ENCODE measurements around the gene TBX4.
"Not testable (repeated sequence)": the region's sequence is repeated elsewhere in the genome, so short reads cannot be mapped to it uniquely, and the experiment has no call there.

Gene TBX4

DNA sequence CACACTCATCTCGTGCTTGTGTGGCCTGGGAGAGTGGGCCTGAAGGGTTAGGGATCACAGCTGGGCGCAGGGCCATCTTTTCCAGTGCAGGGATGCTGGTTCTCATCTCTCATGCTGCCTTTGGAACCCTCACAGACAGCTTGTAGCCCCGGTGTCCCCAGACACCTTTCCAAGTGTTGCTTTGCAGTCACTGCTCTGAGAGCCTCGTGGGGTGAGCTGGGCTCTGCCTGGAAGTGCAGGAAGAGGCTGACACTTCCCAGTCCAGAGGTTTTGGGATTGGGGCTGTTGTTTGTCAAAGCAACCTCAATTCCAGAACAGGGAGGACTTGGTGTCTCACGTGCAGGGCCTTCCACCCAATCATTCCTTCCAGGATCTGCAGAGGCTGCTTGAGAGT is 28.2 kb downstream of the TBX4 start:
- DNase-seq (ENCODE audit: extremely low read depth in 1 of 2, low read depth in 1 of 2) = no peak

DNA sequence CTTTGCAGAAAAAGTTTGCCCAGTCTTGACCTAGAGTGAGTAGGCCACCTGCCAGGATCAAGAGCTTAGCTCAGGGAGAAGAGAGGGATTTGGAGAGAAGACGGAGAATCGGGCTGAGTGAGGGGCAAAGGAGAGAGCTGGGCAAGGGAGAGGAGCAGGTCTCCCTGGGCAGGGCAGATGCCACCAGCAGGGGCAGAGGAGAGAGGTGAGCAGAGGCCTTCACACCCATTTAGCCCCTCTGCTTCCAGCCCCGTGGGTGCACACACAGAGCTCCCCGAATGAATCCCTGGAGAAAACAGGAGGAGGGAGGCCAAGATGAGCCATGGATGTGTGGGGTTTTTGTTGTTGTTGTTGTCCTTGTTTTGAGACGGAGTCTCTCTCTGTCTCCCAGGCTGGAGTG is 29.2 kb downstream of the TBX4 start:
- no peak for DNase-seq (ENCODE audit: extremely low read depth in 1 of 2, low read depth in 1 of 2)

DNA sequence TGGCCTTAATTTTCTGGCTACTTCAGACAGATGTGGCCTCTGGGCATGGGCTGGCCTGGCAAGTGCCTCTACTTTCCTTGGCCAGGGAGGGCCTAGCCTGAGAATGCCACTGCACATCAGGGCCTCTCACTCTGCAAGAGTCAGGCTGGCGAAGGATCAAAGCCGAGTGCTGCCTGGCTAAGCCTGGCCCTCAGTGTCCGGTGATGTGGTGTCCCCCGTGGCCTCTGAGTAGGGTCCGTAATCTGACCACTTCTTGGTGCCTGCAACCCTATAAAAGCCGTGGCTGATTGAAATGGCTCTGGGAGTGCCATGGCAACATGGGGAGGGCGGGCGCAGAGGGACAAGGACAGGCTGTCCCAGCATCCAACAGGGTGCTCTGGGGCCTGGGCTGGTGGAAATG is 30.2 kb downstream of the TBX4 start:
- DNase-seq (ENCODE audit: extremely low read depth in 1 of 2, low read depth in 1 of 2) = no peak

DNA sequence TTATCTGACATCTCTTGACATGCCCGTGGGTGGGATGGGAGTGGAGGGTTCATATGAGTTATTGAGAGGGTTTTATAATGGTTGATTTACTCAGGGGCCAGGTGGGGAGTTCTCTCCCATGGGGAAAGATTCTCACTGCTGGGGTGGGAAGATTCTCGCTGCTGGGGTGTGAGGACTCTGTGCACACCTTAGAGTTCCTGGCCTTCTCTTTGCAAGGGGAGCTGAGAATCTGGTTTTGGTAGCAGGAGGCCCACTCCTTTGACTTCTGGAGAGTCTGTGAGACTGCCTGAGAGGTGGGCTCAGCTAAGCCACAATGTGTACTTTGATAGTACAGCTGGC is 31.5 kb downstream of the TBX4 start:
- no peak for DNase-seq (ENCODE audit: extremely low read depth in 1 of 2, low read depth in 1 of 2)

DNA sequence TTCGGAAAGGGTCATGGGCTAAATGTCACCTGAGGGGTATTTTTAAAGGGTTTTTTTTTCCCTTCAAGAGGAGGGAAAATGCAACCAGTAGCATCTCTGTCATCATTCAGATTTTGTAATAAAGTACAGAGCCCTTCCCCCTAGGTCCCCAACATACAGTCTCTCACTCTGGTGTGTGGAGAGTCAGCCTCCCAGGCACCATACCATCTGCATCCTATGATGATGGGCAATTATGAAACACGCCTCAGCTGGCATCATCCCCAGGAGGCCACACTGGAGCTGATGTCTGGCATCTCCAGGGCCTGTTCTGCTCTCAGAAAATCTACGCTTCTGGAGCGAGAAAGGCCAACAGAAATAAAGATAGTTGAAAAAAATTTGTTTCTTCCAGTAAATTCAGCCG is 32.0 kb downstream of the TBX4 start:
- DNase-seq (ENCODE audit: extremely low read depth in 1 of 2, low read depth in 1 of 2) = no peak

DNA sequence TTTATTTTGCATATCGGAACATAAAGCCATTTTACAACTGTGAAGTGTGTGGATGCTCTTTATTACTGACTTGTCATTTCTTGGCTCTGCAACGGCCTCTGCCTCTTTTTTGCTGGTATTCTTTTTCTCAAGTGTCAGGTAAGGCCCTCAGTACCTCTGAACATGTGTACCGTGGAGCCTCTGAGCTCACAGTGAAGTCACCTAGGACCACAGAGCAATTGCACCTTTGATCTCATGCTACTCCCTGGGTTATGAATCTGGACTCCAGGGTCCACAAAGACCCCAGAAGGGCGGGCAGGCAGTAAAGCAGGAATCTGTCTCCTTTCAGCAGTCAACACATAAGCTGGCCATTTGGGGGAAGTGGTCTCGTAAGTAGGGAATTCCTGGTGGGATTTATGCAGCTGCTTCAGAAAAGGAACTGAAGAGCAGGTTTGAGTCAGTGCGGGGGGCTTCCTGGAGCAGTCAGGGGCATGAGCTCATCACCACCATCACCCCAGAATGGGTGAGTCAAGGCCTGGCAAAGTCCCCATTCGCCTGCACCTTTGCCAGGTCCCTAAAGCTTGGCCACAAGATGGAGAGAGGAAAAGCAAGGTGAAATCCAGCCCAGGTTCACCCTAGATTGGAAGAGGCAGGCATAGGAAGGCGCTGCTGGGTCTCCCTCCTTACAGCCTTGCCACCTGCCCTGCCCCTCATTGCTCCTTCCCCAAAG is 33.0 kb downstream of the TBX4 start:
- DNase-seq (ENCODE audit: extremely low read depth in 1 of 2, low read depth in 1 of 2) = no peak

DNA sequence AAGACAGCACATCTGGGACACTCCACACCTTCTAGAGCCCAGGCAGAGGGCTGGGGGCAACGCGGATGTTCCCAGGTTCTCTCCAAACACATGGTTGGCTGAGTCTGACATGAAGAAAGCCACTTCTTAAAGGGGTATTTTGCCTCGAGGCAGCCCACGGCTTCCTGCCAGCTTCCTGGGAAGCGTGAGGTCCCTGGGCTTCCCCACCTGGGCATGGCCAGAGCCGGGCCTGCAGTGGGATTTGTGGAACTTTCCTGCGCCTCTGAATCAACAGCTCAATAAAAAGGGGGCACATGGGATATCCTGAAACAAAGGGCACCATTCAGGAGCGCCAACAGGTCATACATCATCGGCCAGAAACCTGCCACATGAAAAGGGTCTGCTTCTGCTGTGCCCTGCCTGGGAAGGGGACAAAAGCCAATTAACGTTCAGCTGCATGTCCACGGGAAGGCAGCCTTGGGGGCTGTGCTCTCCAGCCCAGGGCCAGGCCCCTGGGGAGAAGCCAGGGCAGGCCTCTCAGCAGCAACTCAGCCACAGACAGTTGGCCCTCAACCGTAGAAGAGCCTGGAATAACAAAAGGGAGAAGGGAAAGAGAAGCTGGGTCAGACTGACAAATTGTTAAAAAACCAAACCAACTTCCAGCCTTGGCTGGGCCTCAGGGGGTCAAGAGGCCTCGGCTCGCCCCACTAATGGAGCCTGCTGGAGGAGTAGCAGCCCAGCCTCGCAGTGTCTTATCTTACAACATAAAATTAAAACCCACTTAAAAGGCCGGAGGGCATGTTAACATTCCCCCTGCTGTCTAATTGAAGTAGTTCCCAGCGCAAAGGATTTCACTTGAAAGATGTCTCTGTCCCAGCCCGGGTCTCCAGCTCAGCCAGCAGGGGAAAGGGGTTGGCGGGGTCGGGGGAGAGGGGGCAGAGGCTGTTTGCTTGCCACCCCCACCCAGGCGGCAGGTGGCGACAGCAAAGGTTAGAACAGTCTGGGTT is 34.2 kb downstream of the TBX4 start:
- no peak for DNase-seq (ENCODE audit: extremely low read depth in 1 of 2, low read depth in 1 of 2)

DNA sequence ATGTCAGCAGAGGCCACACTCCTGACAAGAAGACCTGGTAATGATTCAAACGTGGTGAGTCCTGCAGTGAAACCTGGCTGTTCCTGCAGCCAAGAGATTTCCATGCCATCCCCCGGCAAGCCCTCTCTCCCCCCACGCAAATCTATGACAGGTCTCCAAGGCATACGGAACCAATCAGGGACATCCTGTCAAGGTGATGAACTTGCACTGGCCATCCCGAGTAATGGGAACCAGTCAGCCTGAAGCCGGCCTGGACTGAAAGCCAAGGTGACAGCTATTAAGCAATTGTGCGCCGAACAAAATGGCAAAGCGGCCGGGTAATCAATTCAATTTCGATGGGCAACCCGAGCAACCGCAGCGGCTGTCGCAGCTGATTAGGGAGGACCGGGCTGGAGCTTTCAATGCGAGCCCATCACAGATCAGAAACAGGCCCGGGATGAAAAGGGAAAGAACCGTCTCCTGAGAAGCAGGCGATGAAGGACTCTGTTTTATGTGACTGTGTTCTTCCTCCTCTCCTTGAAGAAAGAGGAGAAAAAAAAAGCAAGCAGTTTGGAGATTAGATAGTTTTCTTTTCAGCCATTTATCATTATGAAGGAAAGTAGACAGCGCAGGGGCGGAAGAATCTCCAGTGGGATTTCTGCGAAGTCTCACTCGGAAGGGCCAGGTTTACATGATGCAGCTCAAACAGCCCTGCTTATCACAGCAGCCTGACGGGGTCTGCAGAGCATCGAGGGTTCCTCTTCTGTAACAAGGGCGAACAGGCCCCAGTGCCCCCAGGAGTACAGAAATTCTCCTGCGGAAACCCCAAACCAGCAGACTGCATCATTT is 35.2 kb downstream of the TBX4 start:
- no peak for DNase-seq (ENCODE audit: extremely low read depth in 1 of 2, low read depth in 1 of 2)

DNA sequence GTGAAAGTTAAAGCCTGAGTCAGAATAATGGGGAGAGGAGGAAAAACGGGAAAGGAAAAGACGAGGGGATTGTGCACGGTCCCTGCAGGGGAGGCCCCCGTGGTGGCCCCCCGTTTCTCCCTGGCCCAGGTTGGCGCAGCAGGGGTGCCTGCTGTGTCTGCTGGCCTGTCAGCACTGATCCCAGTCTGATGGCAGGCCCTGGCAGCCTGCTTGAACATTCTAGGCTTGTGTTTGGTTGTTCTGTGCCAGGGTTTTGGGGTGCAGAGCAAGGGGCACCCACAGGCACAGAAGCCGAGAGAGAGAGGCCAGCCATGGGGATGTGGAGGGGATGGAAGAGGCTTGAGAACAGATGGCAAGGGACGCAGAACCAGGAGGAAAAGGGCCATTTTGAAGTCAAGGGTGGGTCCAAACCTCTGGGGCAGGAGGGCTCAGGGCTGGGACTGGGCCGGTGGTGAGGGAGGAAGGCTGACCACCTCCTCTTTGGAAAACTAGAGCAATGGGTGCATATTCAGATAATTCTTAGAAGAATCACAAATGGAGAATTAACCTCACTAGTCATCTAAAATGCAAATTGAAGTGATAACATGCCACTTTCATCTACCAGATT is 35.9 kb downstream of the TBX4 start:
- no peak for DNase-seq (ENCODE audit: extremely low read depth in 1 of 2, low read depth in 1 of 2)

DNA sequence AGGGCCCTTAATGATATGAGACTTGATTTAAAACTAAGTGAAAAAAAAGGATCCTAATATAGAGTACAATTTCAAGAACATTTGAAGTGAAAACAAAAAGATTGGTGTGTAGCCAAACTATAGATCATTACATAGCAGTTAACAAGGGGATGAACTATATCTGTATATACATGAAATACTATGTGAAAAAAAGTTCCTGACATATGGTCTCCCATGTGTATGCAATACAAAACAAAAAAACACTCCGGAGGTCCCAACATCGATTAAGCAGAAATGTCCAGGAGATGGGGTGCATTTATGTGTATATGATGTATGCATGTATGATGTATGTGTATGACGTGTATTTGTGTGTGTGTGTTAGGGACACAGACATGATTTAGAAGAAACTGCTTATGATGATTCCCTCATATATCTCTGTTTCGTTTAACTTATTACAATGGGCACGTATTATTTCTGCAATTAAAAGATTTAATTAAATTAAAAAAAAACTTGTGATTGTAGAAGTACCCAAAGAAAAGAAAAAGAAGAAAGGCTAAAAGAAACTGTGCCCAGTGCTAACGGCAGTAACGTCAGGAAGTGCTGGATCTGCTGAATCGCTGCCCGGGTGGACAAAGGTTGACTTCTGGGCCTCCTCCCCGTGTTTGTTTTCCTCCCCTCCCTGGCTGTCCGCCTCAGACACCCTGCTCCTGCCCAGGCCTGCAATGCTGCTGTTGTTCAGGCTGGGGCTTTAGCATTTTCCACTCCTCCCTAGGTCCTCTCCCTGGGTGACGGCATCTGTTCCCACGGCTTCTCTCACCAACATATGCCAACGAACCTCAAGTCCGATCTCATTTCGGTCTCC is 36.9 kb downstream of the TBX4 start:
- DNase-seq (ENCODE audit: extremely low read depth in 1 of 2, low read depth in 1 of 2) = no peak

DNA sequence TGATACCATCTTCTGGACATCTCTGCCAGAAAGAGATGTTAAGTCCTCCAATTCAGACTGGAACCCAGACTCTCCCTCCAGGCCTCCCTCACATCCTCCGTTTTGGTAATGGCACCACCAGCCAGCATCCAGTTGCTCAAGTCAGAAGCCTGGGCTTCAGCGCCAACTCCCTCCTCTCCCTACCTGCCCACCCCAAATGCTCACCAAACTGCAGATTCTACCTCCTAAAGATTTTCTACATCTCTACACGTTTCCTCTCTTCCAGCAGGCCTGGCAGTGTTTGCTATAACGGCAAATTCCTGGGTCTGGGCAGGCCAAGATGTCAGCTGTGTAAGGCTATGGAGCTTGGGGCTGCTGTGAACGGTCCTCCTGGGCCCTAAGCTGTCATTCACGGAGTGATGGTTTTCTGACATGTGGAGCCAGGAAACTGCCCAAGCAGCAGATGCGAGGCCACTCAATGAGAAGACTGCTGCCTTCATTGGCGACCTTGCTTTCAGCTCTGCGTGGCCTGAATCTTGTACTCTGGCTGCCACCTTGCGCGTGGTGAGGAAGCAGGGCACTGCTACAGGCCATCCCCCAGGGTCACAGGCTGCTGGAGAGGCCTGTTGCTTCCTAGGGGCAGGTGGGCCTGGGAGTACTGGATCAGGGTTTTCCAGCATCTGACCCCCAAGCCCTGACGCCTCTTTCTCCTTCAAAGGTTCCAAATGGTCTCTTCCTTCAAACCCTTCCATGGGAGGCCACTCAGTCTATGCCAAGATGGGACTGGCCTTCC is 37.7 kb downstream of the TBX4 start:
- no peak for DNase-seq (ENCODE audit: extremely low read depth in 1 of 2, low read depth in 1 of 2)

DNA sequence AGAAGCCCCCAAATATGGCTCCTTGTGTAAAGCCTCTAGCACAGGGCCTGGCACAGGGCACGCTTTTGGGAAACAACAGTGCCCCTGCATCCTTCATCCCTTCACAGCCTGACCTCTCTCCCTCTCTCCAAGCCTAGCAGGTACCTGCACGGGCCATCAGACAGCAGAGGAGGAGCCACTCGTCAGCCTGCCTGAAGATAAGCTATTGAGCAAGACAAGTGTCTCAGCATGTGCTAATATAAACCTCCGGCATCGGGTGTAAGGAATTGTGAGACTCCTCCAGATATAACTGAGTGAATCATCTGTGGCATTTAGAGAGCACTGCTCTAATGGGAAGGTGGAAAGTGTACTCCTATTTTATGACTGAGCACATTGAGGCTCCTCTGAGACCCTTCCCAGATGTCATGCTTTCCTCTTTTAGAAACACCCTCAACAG is 38.3 kb downstream of the TBX4 start:
- DNase-seq (ENCODE audit: extremely low read depth in 1 of 2, low read depth in 1 of 2) = no peak

DNA sequence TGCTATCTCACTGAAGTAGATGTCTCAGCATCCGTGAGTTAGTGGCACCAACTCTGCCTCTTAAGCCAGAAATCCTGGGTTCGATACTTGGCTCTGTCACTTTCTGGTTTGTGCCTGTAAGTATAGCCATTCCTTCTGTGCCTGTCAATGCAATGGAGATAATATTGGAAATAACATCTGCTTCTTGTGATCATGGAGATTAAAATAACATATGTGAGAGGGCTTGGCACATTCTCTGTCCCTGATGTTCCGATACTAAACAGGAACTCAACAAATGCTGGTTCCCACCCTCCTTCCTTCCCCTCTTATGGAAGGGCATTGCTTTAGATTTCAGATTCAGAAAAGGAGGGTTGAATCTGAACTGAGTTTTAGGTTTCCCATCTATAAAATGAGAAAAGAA is 39.8 kb downstream of the TBX4 start:
- DNase-seq (ENCODE audit: extremely low read depth in 1 of 2, low read depth in 1 of 2) = no peak

DNA sequence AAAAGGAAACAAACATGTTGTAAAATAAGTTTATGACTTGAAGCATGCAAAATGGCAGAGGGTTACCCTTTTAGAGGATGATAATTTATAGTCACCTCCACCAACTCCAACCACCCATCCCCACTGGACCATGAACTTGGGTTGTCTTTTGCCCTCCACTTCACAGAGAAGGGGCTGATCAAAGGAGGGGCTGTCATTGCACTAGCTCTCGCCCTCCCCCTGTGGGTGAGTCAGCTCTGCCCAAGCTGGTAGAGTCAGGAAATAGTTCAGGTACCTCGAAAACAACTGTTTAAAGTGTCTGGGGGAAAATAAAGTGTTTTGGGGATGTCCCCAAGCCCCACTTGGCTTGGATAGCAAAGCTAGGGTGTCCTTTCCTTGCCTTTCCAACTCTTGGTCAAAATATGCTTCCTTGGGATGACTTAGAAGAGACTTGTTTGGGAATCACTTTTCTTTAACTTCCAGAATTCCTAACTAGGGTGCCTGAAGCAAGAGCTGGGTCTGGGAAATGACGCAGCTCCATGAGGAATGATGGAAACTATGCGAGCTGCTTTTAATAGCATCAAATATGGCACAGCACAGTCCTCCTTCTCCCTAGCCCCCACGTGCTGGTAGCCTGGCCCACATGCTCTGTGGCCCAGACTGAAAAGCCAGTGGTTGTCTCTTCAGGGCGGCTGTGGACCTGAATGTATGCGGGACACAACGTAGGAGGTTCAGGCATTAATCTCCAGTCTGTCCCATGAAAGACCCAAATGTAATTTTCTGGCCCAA is 40.7 kb downstream of the TBX4 start:
- DNase-seq (ENCODE audit: extremely low read depth in 1 of 2, low read depth in 1 of 2) = no peak

DNA sequence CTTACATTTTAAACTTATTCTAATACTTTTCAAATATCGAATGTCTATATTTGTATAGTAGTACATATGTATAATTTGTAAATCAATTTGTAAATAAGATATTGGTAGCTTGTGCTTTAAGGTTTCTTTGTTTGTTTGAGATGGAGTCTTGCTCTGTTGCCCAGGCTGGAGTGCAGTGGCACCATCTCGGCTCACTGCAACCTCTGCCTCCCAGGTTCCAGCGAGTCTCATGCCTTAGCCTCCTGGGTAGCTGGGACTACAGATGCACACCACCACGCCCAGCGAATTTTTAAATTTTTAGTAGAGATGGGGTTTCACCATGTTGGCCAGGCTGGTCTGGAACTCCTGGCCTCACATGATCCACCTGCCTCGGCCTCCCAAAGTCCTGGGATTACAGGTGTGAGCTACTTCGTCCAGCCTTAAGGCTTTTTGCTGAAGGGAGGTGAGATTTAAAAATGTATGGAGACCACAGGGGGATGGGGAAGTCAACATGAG is 41.7 kb downstream of the TBX4 start:
- not testable (repeated sequence) for DNase-seq (ENCODE audit: extremely low read depth in 1 of 2, low read depth in 1 of 2)

DNA sequence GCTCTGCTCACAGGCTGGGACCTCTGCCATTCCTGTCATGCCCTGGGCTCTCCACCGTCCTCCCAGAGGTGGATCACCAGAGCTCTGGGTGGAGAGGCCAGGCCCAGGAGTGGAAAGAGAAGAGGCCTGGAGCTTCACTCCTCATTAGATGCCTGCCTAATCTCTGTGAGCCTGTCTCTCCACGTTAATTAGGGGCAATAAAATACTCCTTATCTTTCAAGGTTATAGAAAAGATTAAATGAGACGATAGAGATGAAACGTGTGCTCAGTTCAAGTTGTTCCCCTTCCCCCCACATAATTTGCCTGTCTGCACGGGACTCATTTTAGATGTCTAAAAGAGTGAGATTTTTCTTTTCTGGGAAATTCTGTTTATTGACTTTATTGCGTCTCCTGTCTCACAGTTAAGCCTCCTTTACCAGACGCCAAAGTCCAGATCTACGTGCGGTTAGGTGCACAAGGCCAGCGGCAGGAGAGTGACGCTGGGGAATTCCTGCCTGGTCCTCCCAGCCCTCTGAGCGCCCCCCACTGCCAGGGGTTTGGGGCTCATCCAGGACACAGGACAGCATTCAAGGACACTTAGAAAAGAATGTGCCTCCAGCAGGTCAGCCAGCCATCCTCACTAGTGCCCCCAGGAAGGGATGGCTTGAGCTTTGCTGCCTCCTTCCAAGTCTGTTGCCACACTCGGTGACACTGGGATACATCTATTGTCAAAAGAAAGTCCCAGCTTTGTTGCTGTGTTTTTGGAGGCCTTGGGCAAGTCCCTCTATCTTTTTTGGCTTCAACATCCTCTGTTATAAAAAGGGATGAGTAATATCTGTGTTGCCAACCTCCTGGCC is 42.3 kb downstream of the TBX4 start:
- DNase-seq (ENCODE audit: extremely low read depth in 1 of 2, low read depth in 1 of 2) = no peak

DNA sequence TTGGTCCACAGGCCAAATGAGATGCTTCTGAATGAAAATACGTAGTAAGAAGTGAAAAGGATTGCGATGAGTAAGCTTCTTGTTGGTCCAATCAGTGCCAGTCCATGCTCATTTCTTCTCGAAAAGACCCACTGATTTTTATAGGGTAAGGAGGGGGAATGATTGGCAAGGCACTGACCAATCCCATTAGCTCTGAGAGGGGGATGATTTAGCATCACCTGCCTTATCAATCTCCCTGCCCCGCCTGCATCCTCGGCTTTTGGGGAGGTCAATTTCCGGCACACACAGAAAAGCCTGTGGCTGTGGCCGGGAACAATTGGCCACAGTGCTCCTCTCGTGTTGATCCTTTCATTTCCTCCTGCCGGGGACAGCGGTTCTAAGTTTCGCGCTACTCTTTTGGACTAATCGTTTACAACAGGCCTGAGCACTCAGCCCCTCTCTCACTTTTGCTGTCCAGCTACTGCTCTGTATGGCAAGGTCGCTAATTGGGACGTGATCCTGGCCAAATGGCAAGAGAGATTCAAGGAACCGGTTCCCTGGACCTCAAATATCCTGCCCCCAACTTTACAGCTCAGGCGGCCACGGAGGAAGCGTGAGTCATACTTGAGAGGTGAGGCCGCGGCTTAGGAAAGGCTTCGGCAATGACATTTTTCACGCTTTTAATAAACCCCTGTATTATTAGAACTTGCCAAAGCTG is 43.1 kb downstream of the TBX4 start:
- no peak for DNase-seq (ENCODE audit: extremely low read depth in 1 of 2, low read depth in 1 of 2)

Measured in activated CD8-positive, alpha-beta memory T cell treated with anti-CD3 and anti-CD28 coated beads for 1 hour (primary cell).